PC-3 (cell line): Measurements from ENCODE around the gene SMARCA4.

Source experiments
- EZH2 ChIP-seq: fragments of 300-600 bp; sonication (generic); IDR thresholded peaks from one replicate; pipeline ENCODE4 v1.6.1; 2017; ENCODE audit warnings: antibody characterized with exemption, mild to moderate bottlenecking, low read length; ENCODE audit not compliant: unreplicated experiment
- EZH2phosphoT487 ChIP-seq: fragments of 300-600 bp; sonication (generic); IDR thresholded peaks from 2 replicates; pipeline ENCODE4 v1.6.1; 2018; ENCODE audit warnings: mild to moderate bottlenecking, antibody characterized with exemption, low read length, borderline replicate concordance
- TF ChIP-seq, protein P1 (sequence below): fragments of 300-600 bp; sonication (generic); conservative IDR thresholded peaks from 2 replicates; pipeline ENCODE4 v1.5.1; 2017; ENCODE audit warnings: antibody characterized with exemption, low read depth, mild to moderate bottlenecking, low read length

DNA sequence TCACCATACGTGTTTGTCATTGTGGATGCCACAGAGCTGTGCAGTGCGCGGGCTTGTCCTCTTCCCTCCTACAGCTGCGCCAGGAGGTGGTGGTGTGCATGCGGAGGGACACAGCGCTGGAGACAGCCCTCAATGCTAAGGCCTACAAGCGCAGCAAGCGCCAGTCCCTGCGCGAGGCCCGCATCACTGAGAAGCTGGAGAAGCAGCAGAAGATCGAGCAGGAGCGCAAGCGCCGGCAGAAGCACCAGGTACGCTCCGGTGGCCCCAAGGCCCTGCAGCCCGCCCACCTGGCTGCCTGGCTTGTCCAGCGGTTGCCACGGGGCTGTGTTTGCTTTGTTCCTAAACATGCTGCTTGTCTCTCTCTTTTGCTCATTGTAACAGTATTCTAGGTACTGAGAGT lies 30.2 kb downstream of the SMARCA4 start:
- TF ChIP-seq, protein P1, sequence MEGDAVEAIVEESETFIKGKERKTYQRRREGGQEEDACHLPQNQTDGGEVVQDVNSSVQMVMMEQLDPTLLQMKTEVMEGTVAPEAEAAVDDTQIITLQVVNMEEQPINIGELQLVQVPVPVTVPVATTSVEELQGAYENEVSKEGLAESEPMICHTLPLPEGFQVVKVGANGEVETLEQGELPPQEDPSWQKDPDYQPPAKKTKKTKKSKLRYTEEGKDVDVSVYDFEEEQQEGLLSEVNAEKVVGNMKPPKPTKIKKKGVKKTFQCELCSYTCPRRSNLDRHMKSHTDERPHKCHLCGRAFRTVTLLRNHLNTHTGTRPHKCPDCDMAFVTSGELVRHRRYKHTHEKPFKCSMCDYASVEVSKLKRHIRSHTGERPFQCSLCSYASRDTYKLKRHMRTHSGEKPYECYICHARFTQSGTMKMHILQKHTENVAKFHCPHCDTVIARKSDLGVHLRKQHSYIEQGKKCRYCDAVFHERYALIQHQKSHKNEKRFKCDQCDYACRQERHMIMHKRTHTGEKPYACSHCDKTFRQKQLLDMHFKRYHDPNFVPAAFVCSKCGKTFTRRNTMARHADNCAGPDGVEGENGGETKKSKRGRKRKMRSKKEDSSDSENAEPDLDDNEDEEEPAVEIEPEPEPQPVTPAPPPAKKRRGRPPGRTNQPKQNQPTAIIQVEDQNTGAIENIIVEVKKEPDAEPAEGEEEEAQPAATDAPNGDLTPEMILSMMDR = no peak
- TF ChIP-seq EZH2 (no peak), EZH2phosphoT487 (no peak)
